NT2/D1 (cell line): ENCODE measurements around the gene ALOX5.

Experiments used
- YY1 ChIP-seq: IDR thresholded peaks from 2 replicates; pipeline ENCODE4 v1.6.1; 2011; ENCODE audit not compliant: insufficient read length, insufficient read depth
- ZNF274 ChIP-seq: IDR thresholded peaks from 2 replicates; pipeline ENCODE4 v1.6.1; 2011; ENCODE audit warnings: mild to moderate bottlenecking, low read depth, low read length

- TF ChIP-seq YY1 (no peak), ZNF274 (no peak)
Measured at GRCh38 chr10:45377858-45378257, 3.8 kb downstream of the ALOX5 start.
